HG02981 (cell line): Measurements from ENCODE around the gene AGBL4.
A peak's percentile ranks its signal among the peaks of the same experiment; 100 is the strongest.

Experiments used
- ATAC-seq: cut with Tn5 transposase; IDR thresholded peaks from one replicate; pipeline ENCODE4 v1.9.1; 2021; ENCODE audit warnings: mild to moderate bottlenecking, moderate library complexity; ENCODE audit not compliant: unreplicated experiment

Gene AGBL4

GRCh38 chr1:48784301-48784700, 1239.5 kb downstream of the AGBL4 start:
- no peak for ATAC-seq

DNA sequence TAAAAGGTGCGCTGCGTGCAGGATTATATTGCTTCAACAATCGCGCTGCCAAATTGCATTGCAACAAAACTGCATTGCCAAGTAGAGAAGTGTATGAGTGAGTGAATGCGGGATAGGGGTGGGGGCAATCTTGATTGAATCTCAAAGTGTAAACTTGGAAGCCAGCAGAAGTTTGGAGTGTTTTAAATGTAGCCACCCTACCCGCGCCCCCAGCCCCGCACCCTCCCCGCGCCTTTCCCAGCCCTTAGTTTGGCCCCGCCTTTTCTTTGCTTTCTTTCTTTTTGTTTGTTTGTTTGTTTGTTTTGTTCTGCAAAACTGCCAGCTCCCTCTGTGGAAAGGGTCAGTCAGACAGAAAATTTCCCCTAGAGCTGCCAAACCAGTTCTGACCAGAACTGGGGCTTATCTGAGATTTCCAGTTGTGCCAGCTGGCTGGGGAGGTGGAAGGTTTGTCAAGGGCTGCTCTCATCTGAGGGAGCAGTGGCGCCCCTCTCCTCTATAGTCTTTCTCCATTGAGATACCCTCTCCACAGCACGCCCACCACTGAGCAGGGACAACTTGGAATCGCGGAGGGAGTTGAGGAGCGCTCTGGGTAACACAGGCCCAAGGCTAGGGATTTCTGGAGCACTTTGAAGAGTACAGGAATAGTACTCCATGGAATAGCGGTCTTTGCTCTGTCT, 1246.4 kb downstream of the AGBL4 start:
- ATAC-seq, result no peak

- ATAC-seq, result no peak
Observed at GRCh38 chr1:48776393-48777218, 1247.1 kb downstream of the AGBL4 start, which contains the start of gene BEND5. Gene BEND5 (minus strand): TSS chr1:48776891. CDS start chr1:48776831, 60 bp downstream.

- ATAC-seq, result no peak
Observed at GRCh38 chr1:48775831-48776392, 1247.8 kb downstream of the AGBL4 start.

- peak; percentile 42 for ATAC-seq
Observed at GRCh38 chr1:48773133-48773532, 1250.6 kb downstream of the AGBL4 start.

DNA sequence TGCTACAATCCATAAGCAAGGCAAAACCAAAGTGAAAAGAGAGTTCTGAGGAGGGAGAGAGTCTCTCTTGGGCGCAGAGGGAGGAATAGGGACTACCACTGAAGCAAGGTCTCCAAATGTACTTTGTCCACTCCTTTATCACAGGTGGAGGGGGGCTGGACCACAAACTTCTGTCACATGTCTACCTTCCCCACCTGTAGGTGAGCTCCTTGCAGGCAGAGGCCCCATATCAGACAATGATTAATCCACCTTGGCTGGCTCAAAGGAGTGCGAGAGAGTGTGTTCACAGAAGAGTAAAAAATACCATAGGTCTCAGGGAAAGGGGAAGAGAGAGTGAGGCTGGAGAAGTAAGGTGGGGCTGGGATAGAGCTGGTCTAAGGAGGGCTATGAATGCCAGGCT, 1251.5 kb downstream of the AGBL4 start:
- no peak for ATAC-seq

DNA sequence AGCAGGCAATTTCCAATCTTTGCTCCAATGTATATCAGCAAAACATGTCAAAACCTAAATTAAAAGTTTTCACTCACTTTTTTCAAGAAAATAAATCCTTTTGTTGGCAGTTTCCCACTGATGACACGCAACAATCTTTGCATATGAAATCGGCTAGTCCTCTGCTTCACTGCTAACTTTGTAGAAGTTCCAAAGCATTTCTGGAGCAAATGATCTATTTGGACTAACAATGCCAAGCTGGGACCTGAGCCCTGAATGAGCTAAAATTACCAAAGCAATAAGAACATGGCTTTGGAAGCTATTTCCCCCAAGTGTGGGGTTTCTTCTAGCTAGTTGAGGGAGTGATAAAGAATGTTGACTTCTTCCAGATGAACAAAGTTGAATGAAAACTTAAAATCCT, 1252.2 kb downstream of the AGBL4 start:
- no peak for ATAC-seq

GRCh38 chr1:48767975-48768510, 1255.7 kb downstream of the AGBL4 start:
- no peak for ATAC-seq

GRCh38 chr1:48765335-48765734, 1258.4 kb downstream of the AGBL4 start:
- ATAC-seq, result no peak

DNA sequence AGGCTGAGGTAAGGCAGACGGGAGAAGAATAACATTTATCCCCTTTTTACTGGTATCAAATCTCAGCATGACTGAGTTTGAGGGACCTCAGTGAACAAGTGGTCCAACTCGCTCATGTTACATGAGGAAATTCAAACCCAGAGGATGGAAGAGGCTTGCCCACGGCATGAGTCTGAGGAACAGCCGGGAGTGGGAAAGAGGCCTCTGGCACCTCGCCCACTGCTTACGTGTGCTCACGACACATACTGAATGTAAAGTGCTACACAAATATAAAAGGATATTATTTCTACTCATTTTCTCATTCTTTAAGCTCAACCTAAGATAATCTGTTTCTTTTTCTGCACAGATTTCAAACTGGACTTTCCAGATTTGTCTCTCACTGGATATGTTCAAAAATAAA, 1261.8 kb downstream of the AGBL4 start:
- ATAC-seq, result no peak

- ATAC-seq, result no peak
Observed at GRCh38 chr1:48761411-48761810, 1262.3 kb downstream of the AGBL4 start.

- no peak for ATAC-seq
Observed at GRCh38 chr1:48760857-48761256, 1262.9 kb downstream of the AGBL4 start.

DNA sequence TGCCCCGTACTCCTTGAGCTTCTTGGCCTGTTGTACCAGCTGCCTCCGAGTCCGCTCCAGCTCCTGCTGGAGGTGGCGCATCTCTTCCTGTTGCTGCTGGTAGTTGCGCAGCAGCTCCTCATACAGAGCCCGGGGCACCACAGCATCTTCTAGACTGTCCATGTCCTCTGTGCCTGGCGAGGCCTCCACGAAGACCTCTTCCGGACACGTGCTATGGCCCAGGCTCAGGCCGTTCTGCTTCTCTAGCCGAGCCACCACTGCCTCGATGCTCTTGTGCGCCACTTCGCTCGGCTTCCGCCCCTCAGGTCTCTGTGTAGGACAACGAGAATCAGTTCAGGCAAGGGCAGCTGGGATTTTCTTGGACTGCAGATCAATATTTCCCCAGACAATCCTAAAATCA, 1264.8 kb downstream of the AGBL4 start:
- ATAC-seq, result no peak

- ATAC-seq, result no peak
Observed at GRCh38 chr1:48757363-48757762, 1266.4 kb downstream of the AGBL4 start.

- ATAC-seq, result peak; percentile 53
Observed at GRCh38 chr1:48756683-48757316, 1267.0 kb downstream of the AGBL4 start.

- no peak for ATAC-seq
Observed at GRCh38 chr1:48753293-48753692, 1270.5 kb downstream of the AGBL4 start.

DNA sequence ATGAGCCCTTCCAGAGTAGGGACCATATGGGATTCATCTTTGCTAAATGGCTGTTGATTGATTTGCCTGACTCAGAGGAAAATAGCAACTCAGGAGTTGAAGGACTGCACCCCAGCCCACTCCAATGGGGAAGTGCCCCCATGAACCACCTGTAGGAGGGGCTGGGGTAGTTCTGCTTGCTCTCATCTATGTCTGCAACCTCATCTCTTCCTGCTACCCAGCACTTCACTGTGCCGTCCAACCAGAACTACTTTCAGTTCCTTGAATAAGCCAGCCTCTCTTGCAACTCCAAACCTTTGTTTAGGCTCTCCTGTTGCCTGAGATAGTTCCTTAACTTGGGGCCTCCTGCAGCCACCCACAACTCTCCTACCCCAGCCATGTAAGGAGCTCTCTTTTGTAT, 1273.6 kb downstream of the AGBL4 start:
- peak; percentile 94 for ATAC-seq

DNA sequence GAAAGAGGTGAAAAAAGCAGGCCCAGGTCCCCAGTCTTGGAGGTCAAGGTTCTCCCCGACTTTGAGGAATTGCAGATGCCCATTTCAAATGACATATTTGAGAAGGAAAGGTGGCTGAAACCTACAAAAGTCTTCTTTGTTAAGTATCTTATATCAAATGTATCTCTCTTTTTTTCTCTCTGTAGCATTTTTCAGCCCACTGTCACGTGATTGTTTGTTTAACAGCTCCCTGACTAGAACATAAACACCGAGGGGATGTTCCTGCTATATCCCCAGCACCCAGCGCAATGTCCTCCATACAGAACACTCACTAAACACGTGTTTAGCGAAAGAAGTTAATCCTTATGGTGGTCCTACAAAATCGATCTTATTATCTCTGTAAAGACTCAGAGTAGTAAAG, 1274.7 kb downstream of the AGBL4 start:
- no peak for ATAC-seq

- no peak for ATAC-seq
Observed at GRCh38 chr1:48746906-48747305, 1276.8 kb downstream of the AGBL4 start.

- no peak for ATAC-seq
Observed at GRCh38 chr1:48744032-48744431, 1279.7 kb downstream of the AGBL4 start.

GRCh38 chr1:48743480-48743879, 1280.3 kb downstream of the AGBL4 start:
- no peak for ATAC-seq
